Measurements from ENCODE around the gene MAG.

- TF ChIP-seq CTCF (conservative IDR thresholded peaks at IDR 0.05; ENCODE audit: low read length) (no peak), EZH2phosphoT487 (IDR thresholded peaks at IDR 0.05; ENCODE audit: borderline replicate concordance) (no peak)
Observed at GRCh38 chr19:35314031-35314430, 22.1 kb downstream of the MAG start.
